Measurements from ENCODE around the gene SNX9.
A peak's percentile ranks its signal among the peaks of the same experiment; 100 is the strongest.

The SNX9 gene

GRCh38 chr6:157853902-157854502, 31.0 kb downstream of the SNX9 start (continued):
- TF ChIP-seq PRDM10 (tag by site-specific recombination; IDR thresholded peaks at IDR 0.05): no peak
- TF ChIP-seq ZNF19 (tag by site-specific recombination; IDR thresholded peaks at IDR 0.05; ENCODE audit: low read depth): no peak
- no peak for TF ChIP-seq ZNF514 (tag by site-specific recombination; IDR thresholded peaks at IDR 0.05)
- no peak for TF ChIP-seq ZNF239 (tag by site-specific recombination; IDR thresholded peaks at IDR 0.05)
- TF ChIP-seq ZSCAN30 (tag by site-specific recombination; IDR thresholded peaks at IDR 0.05): 0 out of 2 replicates have a peak, but pooled peaks have one; percentile 5
- TF ChIP-seq ZNF37A (tag by site-specific recombination; IDR thresholded peaks at IDR 0.05): no peak
- no peak for TF ChIP-seq ZNF362 (tag by site-specific recombination; IDR thresholded peaks at IDR 0.05)
- no peak for TF ChIP-seq ZNF76 (tag by site-specific recombination; IDR thresholded peaks at IDR 0.05; ENCODE audit: borderline replicate concordance, low read depth)
- no peak for TF ChIP-seq ZNF132 (tag by site-specific recombination; IDR thresholded peaks at IDR 0.05; ENCODE audit: borderline replicate concordance)
- TF ChIP-seq ZNF324 (tag by site-specific recombination; IDR thresholded peaks at IDR 0.05): no peak
- no peak for TF ChIP-seq GFI1B (tag by site-specific recombination; IDR thresholded peaks at IDR 0.05)
- TF ChIP-seq ZNF354C (tag by site-specific recombination; IDR thresholded peaks at IDR 0.05; ENCODE audit: borderline replicate concordance, low read depth): no peak
- TF ChIP-seq ZNF510 (tag by site-specific recombination; IDR thresholded peaks at IDR 0.05; ENCODE audit: insufficient replicate concordance): no peak
- TF ChIP-seq PRDM6 (tag by site-specific recombination; IDR thresholded peaks at IDR 0.05): peak; percentile 83

- H3K9me3 ChIP-seq (ENCODE audit: control insufficient read depth, insufficient read depth, low read depth, low read length): no peaks in the 10 kb centered on the region
- H3K4me1 ChIP-seq (ENCODE audit: control insufficient read depth, insufficient read depth, low read length): peaks cover 14% of the 10 kb centered on the region
- POLR2A ChIA-PET: no interaction called here
- no peaks in the 10 kb centered on the region for H3K36me3 ChIP-seq (ENCODE audit: control insufficient read depth in 2 of 2, insufficient read depth in 1 of 2, low read length in 2 of 2)
- H3K27ac ChIP-seq (ENCODE audit: extremely low read depth, low read depth, low read length): no peak overlapping the region
- no peak overlapping the region for H3K4me3 ChIP-seq (ENCODE audit: low read depth, low read length)
- CTCF ChIA-PET: interaction anchor here (0.6 to 1.2 kb wide), 2 partner anchors 171 to 186 kb away, joined by 3 to 4 read pairs; no protein-coding TSS in a partner anchor
- no peak for TF ChIP-seq AEBP2 (tag by site-specific recombination; IDR thresholded peaks at IDR 0.05; ENCODE audit: borderline replicate concordance)
- TF ChIP-seq ZNF701 (tag by site-specific recombination; IDR thresholded peaks at IDR 0.05): no peak
Measured at GRCh38 chr6:157855325-157855724, 32.3 kb downstream of the SNX9 start.

Data from HEK293 (cell line).